ENCODE results near the gene POPDC2.

POPDC2 gene

GRCh38 chr3:119669906-119670570 is 9.6 kb upstream of the POPDC2 start:
- no peak for DNase-seq

- DNase-seq: no peak
Observed at GRCh38 chr3:119665954-119666559, 5.7 kb upstream of the POPDC2 start.

DNA sequence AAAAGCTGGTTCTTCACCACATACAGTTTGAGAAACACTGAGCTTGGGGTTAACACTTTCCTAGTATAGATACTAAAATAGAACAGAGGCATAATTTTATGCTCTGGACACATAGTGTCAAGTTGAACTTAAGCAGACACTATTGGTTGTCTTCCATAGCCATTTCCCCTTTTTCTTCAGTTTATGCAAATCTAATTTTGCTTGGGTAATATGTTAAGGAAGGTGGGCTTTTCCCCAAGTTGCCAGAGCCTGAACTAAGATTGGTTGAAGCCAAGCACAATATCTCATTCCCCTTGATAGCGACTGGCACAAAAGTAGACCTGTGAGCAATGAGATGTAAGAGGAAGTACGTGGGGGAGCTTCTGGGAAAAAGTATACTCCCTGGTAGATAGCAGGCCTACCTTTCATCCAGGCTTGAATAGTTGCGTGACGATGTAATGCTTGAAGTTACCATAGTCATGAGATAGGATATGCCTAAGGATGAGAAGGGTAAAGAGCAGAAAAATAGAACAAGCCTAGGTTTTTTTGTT is 4.5 kb upstream of the POPDC2 start:
- DNase-seq: no peak

DNA sequence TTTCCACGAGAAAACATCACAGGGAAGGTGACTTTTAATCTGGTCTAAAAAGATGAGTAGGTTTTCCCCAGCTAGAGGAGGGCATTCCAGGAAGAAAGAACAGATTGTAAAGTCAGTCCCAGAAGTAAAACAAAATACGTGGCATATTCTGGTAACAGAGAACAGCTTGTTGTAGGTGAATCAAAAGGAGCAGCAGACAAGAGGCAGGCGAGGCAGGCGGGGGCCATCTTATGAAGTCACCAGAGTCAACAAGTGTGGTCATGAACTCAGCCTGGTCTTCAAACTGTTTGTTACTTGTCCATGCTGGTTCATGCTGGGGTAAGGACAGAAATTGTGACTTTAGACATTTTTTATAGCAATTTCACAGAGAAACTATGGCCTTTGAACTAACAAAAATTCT is 4.0 kb upstream of the POPDC2 start:
- no peak for DNase-seq

GRCh38 chr3:119663885-119664284 is 3.5 kb upstream of the POPDC2 start:
- no peak for DNase-seq

DNA sequence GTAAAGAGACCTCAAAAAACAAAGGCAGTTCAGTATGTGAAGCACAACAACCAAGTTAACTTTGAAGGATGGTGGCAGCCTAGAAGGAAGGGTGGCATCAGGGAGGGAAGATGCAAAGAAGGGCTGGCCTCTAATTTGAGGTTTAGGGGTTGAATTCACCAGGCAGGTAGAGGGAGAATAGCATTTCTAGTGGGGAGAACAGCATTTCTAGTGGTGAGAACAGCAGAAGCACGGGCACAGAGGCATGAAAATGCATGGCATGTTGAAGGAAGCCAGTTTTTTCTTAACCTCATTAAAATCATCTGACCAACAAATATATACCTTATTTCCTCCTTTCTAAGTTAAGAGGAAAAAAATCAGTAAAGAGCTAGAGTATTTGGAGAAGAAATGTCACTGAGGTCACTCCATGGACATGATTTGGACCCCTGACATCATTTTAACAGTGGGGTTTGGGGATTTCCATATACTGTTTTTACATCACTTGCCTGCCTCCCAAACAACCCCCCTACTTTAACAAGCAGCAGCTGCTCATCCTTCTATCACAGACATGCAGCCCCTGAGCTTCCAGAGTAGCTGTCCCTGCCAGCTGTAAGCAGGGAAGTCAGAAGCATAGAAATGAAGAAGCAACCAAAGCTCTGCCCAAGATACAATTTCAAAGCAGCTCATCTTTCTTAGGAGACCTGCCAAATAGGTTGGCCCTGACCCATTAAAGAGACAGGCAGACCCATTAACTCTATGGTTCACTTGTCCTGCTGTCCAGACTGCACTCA is 2.4 kb upstream of the POPDC2 start:
- DNase-seq: no peak

DNA sequence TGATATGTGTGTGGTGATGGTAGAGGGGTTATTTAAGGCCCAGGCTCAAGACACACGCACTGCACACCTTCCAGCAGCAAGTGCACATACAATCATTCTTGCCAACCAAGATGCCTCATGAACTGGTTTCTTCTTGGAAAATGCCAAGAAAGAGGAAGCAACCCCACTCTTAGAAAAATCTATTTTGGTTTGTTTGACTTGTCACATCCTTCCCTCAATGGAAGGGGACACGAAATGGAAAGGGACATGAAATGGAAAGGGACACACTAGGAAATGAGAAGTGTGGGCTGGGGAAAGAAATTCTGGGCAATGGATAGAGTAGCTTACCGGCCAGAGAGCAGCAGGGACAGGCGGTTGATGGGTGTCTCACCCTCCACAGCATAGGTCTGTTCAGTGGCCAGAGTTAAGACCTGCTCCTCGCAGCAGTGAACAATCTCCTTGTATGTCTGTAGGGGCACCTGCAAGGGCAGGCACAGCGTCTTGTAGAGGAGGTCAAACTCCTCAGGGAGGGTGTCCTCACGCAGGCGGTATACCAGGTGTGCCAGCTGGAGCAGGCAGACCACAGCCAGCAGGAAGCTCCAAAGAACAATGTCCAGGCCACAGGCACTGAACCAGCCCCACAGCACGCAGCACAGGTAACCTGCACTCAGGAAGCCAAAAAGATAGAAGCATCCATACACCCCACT is 640 bp downstream of the POPDC2 start:
- DNase-seq: no peak

DNA sequence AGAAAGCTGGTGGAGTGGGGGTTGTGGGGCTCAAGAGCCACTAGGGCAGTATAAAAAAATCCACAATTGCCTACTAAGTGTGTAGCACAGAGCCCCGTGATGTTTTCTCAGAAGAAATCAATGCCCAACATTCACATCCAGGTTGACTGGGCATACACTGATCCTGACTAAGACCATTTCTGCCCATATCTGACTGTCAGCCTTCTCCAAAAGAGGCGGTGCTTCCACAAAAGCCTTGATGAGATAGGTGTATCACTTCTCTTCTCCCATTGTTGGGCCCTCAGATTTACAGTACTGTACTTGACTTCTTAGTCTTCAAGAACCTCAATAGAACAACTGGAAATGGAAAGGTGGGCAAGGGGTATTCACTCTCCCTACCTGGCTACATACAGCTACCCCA is 1.4 kb downstream of the POPDC2 start:
- DNase-seq: no peak

DNA sequence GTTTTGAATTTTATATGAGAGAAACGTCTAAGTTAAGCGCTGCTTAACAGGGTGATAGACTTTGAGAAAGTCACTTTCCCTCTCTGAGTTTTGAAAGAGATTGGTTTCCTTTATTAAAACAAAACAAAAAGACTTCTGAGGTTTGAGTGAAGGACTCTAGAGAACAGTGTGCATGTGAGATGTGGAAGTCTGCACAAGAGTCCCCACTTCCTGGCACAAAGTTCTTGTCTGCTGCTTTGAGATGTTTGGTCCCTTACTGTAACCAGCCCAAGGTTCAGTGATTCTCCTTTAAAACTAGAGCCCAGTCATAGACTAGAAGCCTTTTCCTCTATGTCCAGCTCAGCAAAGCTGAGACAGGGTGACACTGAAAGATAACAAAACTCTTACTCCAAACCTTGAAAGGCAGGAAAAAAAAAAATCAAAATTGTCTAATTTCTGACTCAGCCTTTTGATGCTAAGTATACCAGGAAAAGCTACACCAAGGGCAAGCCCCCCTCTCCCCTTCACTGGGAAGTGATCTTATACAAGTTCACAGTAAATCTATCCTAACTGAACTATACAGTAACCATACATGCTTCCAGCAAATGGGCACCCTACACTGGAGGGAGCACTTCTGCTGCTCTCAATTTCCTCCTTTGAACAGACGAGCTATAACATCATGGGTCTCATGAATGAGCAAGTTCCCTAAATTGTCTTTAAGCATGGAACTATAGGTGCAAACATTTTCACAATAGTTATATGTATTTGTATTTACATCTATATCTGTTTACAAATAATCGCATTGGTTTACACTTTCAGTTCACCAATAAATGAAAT is 2.3 kb downstream of the POPDC2 start:
- DNase-seq: no peak

GRCh38 chr3:119653876-119654275 is 6.5 kb downstream of the POPDC2 start:
- no peak for DNase-seq

- DNase-seq: no peak
Observed at GRCh38 chr3:119652306-119653033, 7.9 kb downstream of the POPDC2 start.

DNA sequence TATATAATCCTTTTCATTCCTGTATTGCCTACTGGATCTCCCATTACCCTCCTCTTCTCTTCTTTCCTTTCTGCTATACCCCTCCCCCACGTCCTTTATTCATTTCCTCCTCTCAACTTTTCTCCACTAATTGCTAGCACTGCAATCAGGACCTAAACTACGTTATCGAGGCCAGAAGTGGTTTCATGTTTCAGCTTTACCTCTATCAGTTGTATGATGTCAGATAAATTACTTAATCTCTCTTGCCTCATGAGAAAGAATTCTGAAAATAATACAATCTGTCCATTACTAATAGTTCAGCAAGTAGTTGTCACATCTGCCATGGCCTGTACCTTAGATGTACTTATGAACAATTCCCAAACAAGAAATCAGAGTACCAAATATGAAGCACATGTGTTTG is 10.6 kb downstream of the POPDC2 start:
- DNase-seq: no peak

DNA sequence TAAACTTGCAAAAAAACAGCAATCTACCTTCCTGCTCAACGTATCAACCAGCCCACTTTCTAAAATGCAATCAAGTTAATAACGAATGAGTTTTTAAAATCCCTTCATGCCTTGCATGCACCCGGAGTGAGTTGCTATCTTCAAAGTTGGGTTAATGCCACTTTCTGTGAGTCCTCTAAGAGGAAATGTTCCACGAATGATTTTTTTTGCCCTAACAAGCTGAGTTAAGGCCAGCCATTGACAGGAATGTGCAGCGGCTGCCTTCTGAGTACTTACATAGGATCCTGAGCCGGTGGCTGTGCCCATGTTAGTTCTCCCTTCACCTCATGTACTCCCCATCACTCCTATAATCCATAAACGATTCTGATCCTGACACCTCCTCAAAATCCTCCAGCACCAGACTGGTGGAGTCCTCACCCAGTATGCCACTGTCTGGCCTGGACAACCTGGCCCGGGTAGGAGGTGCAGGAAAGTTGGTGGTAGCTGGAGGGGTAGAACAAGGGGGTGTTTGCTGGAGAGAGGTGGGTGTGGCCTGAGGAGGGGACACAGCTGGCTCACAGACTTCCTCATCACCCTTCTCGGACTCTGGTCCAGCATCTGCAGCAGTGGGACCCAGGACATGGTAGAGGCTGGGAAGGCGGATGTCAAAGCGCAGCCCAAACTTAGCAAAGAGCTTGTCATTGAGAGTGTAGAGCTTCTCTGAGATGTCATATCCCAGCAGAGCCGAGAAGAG is 12.4 kb downstream of the POPDC2 start:
- DNase-seq: no peak

DNA sequence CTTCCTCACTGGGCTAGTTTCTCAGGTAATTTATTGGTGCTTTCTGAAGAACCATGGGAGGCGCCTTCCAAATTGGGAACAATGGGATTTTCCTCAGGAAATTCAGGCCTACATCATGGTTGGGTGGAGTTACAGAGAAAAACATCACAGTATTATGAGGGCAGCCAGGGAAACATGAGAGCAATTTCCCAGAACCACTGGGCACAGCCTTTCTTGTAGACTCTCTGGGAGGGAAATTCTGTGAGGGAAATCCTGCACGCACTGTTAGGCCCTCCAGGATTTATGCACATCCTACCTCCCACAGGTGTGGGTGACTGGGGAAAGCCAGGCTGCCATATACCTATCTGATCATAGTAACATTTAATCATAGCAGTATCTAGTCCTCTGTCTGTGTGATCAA is 13.2 kb downstream of the POPDC2 start:
- DNase-seq: no peak

- DNase-seq: no peak
Observed at GRCh38 chr3:119645813-119646212, 14.6 kb downstream of the POPDC2 start.

GRCh38 chr3:119644481-119644880 is 15.9 kb downstream of the POPDC2 start:
- no peak for DNase-seq

GRCh38 chr3:119643528-119643927 is 16.9 kb downstream of the POPDC2 start:
- no peak for DNase-seq

GRCh38 chr3:119642746-119643473 is 17.5 kb downstream of the POPDC2 start:
- no peak for DNase-seq

- no peak for DNase-seq
Observed at GRCh38 chr3:119641416-119641815, 19.0 kb downstream of the POPDC2 start.
